Kidney (tissue), 14 donors: ENCODE measurements around the gene TSNAXIP1. TPM values are rescaled to one million over a fixed set of nuclear protein-coding genes. Genes with fewer than 3 reads are reported as not detected.

Experiments
- DNase-seq, 5 donors: peaks; one replicate each; pipeline ENCODE4 v3.0.0-alpha.2; 2013 to 2020
- FAIRE-seq: peaks from 2 replicates; lab custom pipeline; 2012; peaks lifted over from hg19 to GRCh38; lab: Jason Lieb, UNC
- H3K27ac ChIP-seq, 2 donors: one replicate each; pipeline ENCODE4 v1.7.0; 2013; ENCODE audit warnings: low read depth in 2 of 2, low read length in 2 of 2, inconsistent platforms in 1 of 2
- H3K27me3 ChIP-seq: one replicate; pipeline ENCODE4 v1.7.1; 2013; ENCODE audit warnings: low read length, inconsistent platforms; ENCODE audit not compliant: control insufficient read depth, insufficient read depth
- H3K36me3 ChIP-seq, 3 donors: one replicate each; pipeline versions ENCODE4 v1.7.0 to v1.7.1; 2013; ENCODE audit warnings: low read length in 3 of 3, control low read depth in 1 of 3, inconsistent platforms in 1 of 3; ENCODE audit not compliant: insufficient read depth in 3 of 3, control insufficient read depth in 2 of 3
- H3K4me1 ChIP-seq, 3 donors: one replicate each; pipeline versions ENCODE4 v1.7.0 to v1.7.1; 2013; ENCODE audit warnings: low read length in 3 of 3, inconsistent platforms in 1 of 3, low read depth in 1 of 3; ENCODE audit not compliant: control insufficient read depth in 2 of 3, insufficient read depth in 2 of 3
- H3K4me3 ChIP-seq, 3 donors: one replicate each; pipeline versions ENCODE4 v1.7.0 to v1.8.1; 2013; ENCODE audit warnings: low read length in 3 of 3, control low read depth in 1 of 3, inconsistent platforms in 1 of 3
- H3K9ac ChIP-seq, 3 donors: one replicate each; pipeline versions ENCODE4 v1.7.0 to v1.7.1; 2013; ENCODE audit warnings: low read length in 3 of 3, control low read depth in 1 of 3, inconsistent platforms in 1 of 3
- H3K9me3 ChIP-seq, 3 donors: one replicate each; pipeline versions ENCODE4 v1.7.0 to v1.7.1; 2013; ENCODE audit warnings: low read length in 3 of 3, control low read depth in 1 of 3, inconsistent platforms in 1 of 3; ENCODE audit not compliant: control insufficient read depth in 2 of 3, insufficient read depth in 1 of 3
- intact Hi-C: fragments of 100-400 bp; cut with DNase I; formaldehyde crosslinking; loops from one replicate; pipeline ENCODE4 v1.11.1; 2022
- polyA plus RNA-seq: library from polyadenylated mRNA; stranded (reverse); fragments of 350-450 nt; fragmentation: Illumina TruSeq; extraction: RNeasy Lipid Tissue Mini Kit (QIAGEN cat#74804); gene quantifications from one replicate; pipeline ENCODE4 v1.2.3, GENCODE V29; 2014; ENCODE audit warnings: low read depth, low replicate concordance; ENCODE audit not compliant: insufficient read depth
- total RNA-seq: library from RNA; stranded (reverse); fragmentation: NEBNext Ultra II Directional; extraction: Animal tissue kit (Norgen Biotek cat#: 25700); gene quantifications from one replicate; pipeline ENCODE4 v1.2.1, GENCODE V29; 2021
- TF ChIP-seq, protein P1 (sequence below): IDR thresholded peaks from 3 replicates; pipeline ENCODE4 v1.5.1; 2012; ENCODE audit warnings: mild to moderate bottlenecking, moderate library complexity, borderline replicate concordance; ENCODE audit not compliant: insufficient read depth; ENCODE audit errors: extremely low read depth
- donor health status: control.
- donor health status: control.
- donor health status: control.
- donor health status: control.
- donor health status: control.
- donor health status: DM: yes; HTN: yes; CAD: no.
- donor health status: Normal renal cell carcinoma (clear cell type).

The TSNAXIP1 gene
- total and polyA plus RNA-seq, 2 donors from 2014 or later = 2.8 to 3.9 TPM

DNA sequence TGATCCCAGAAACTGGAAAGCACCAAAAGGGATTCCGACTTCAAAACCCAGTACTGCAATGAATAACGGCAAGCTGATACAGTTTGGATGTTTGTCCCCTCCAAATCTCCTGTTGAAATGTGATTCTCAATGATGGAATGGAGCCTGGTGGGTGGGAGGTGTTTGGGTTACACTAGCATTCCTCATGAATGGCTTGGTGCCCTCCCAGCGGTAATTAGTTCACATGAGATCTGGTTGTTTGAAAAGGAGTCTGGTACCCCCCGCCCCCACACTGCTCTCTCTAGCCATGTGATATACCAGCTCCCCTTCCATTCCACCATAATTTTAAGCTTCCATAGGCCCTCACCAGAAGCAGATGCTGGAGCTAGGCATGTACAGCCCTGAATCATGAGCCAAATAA lies 40.4 kb upstream of the TSNAXIP1 start:
- DNase-seq (peak in 4 of 5 donors; percentile 64 to 87 (median 78)), FAIRE-seq (no peak)
- H3K9me3 ChIP-seq = no peaks in the 10 kb centered on the region
- H3K27me3 ChIP-seq = no peaks in the 10 kb centered on the region
- intact Hi-C loops = no loop called here
- peaks cover 0 to 3% (median 0%) of the 10 kb centered on the region in 3 donors for H3K4me1 ChIP-seq
- TF ChIP-seq, protein P1, sequence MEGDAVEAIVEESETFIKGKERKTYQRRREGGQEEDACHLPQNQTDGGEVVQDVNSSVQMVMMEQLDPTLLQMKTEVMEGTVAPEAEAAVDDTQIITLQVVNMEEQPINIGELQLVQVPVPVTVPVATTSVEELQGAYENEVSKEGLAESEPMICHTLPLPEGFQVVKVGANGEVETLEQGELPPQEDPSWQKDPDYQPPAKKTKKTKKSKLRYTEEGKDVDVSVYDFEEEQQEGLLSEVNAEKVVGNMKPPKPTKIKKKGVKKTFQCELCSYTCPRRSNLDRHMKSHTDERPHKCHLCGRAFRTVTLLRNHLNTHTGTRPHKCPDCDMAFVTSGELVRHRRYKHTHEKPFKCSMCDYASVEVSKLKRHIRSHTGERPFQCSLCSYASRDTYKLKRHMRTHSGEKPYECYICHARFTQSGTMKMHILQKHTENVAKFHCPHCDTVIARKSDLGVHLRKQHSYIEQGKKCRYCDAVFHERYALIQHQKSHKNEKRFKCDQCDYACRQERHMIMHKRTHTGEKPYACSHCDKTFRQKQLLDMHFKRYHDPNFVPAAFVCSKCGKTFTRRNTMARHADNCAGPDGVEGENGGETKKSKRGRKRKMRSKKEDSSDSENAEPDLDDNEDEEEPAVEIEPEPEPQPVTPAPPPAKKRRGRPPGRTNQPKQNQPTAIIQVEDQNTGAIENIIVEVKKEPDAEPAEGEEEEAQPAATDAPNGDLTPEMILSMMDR = no peak
- peaks cover 0 to 14% (median 6%) of the 10 kb centered on the region in 3 donors for H3K36me3 ChIP-seq
- H3K27ac ChIP-seq = no peak overlapping the region
- H3K4me3 ChIP-seq = no peak overlapping the region
- no peak overlapping the region for H3K9ac ChIP-seq

DNA sequence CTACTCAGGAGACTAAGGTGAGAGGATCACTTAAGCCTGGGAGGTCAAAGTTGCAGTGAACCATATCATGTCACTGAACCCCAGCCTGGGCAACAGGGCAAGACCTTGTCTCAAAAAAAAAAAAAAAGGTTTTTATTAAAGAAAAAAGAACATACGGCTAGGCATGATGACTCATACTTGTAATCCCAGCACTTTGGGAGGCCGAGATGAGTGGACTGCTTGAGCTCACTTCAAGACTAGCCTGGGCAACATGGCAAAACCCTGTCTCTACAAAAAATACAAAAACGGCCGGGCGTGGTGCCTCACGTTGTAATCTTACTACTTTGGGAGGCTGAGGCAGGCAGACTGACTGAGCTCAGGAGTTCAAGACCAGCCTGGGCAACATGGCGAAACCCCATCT lies 38.7 kb upstream of the TSNAXIP1 start:
- H3K36me3 ChIP-seq = peaks cover 0 to 7% (median 4%) of the 10 kb centered on the region in 3 donors
- FAIRE-seq (no peak), DNase-seq (no peak)
- H3K9me3 ChIP-seq = no peaks in the 10 kb centered on the region
- H3K4me3 ChIP-seq = no peak overlapping the region
- H3K27ac ChIP-seq = no peak overlapping the region
- peaks cover 0 to 5% (median 4%) of the 10 kb centered on the region in 3 donors for H3K4me1 ChIP-seq
- H3K27me3 ChIP-seq = no peaks in the 10 kb centered on the region
- TF ChIP-seq, protein P1 = no peak
- no peak overlapping the region for H3K9ac ChIP-seq
- intact Hi-C loops = no loop called here

DNA sequence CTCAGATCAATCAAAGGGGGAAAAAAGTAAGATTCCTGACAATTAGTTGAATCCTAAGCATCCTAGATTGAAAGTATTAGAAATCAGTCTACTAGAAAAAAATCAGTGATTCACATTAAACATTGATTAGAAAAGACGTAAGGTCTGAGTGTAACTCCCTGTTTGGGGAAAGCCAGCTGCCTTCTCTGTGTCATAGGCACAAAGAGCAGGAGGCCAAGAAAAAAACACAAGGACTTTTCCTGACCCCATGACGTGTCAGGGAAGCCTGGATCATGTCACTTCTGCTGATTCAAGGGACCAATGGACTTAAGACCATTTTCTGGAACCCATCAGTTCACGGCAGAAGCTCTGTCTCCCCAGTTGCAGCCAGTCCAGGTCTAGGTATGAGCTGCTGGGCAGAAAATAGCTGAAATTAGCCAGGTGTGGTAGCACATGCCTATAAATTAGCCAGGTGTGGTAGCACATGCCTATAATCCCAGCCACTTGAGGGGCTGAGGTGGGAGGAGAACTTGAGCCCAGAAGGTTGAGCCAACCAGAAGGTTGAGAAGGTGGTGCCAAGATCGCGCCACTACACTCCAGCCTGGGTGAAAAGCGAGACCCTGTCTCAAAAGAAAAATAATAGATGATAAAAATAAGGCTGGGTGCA lies 36.2 kb upstream of the TSNAXIP1 start:
- DNase-seq (peak in 2 of 5 donors; percentile 13 to 26), FAIRE-seq (no peak)
- Histone ChIP-seq H3K4me1 (peaks cover 0 to 21% (median 18%) of the 10 kb centered on the region in 3 donors), H3K27me3 (no peaks in the 10 kb centered on the region), H3K27ac (no peak overlapping the region), H3K9ac (no peak overlapping the region), H3K9me3 (no peaks in the 10 kb centered on the region), H3K36me3 (peaks cover 0 to 7% (median 3%) of the 10 kb centered on the region in 3 donors), H3K4me3 (no peak overlapping the region)
- intact Hi-C loops = no loop called here
- TF ChIP-seq, protein P1 = no peak
